Stimulated activated CD8-positive, alpha-beta memory T cell treated with anti-CD3 and anti-CD28 coated beads, Interleukin-12 subunit alpha, Interleukin-12 subunit beta, amount 100 ng/mL, for 1 hour (primary cell): Measurements from ENCODE around the gene PLCB1.
A peak's percentile ranks its signal among the peaks of the same experiment; 100 is the strongest.

Experiments
- DNase-seq: peaks from one replicate; pipeline ENCODE4 v3.0.0-alpha.2; 2020; ENCODE audit warnings: low read depth

The PLCB1 gene

GRCh38 chr20:8303651-8304050, 171.6 kb downstream of the PLCB1 start:
- DNase-seq = no peak

- DNase-seq = no peak
These were observed 172.2 kb downstream of the PLCB1 start for GRCh38 chr20:8304124-8304816.

GRCh38 chr20:8305449-8305978, 173.4 kb downstream of the PLCB1 start:
- DNase-seq = peak; percentile 46

- no peak for DNase-seq
These were observed 174.9 kb downstream of the PLCB1 start for GRCh38 chr20:8306937-8307336.

GRCh38 chr20:8309634-8310033, 177.6 kb downstream of the PLCB1 start:
- no peak for DNase-seq

GRCh38 chr20:8310618-8311017, 178.6 kb downstream of the PLCB1 start:
- no peak for DNase-seq

GRCh38 chr20:8313073-8313472, 181.0 kb downstream of the PLCB1 start:
- DNase-seq = no peak

GRCh38 chr20:8315639-8316573, 183.8 kb downstream of the PLCB1 start:
- DNase-seq = no peak

- no peak for DNase-seq
These were observed 185.4 kb downstream of the PLCB1 start for GRCh38 chr20:8317448-8317847.

- no peak for DNase-seq
These were observed 187.0 kb downstream of the PLCB1 start for GRCh38 chr20:8318965-8319625.

GRCh38 chr20:8320306-8320705, 188.2 kb downstream of the PLCB1 start:
- DNase-seq = no peak

GRCh38 chr20:8321001-8321400, 188.9 kb downstream of the PLCB1 start:
- no peak for DNase-seq

- no peak for DNase-seq
These were observed 190.7 kb downstream of the PLCB1 start for GRCh38 chr20:8322662-8323217.

GRCh38 chr20:8326191-8326590, 194.1 kb downstream of the PLCB1 start:
- no peak for DNase-seq

- no peak for DNase-seq
These were observed 194.8 kb downstream of the PLCB1 start for GRCh38 chr20:8326899-8327298.

- DNase-seq = no peak
These were observed 196.1 kb downstream of the PLCB1 start for GRCh38 chr20:8328189-8328588.

GRCh38 chr20:8330319-8330784, 198.3 kb downstream of the PLCB1 start:
- no peak for DNase-seq

GRCh38 chr20:8330785-8331695, 199.0 kb downstream of the PLCB1 start:
- DNase-seq = no peak

GRCh38 chr20:8331740-8332412, 199.8 kb downstream of the PLCB1 start:
- DNase-seq = no peak

GRCh38 chr20:8334641-8335040, 202.6 kb downstream of the PLCB1 start:
- no peak for DNase-seq
